Measurements from ENCODE around the gene MYEOV.

DNA sequence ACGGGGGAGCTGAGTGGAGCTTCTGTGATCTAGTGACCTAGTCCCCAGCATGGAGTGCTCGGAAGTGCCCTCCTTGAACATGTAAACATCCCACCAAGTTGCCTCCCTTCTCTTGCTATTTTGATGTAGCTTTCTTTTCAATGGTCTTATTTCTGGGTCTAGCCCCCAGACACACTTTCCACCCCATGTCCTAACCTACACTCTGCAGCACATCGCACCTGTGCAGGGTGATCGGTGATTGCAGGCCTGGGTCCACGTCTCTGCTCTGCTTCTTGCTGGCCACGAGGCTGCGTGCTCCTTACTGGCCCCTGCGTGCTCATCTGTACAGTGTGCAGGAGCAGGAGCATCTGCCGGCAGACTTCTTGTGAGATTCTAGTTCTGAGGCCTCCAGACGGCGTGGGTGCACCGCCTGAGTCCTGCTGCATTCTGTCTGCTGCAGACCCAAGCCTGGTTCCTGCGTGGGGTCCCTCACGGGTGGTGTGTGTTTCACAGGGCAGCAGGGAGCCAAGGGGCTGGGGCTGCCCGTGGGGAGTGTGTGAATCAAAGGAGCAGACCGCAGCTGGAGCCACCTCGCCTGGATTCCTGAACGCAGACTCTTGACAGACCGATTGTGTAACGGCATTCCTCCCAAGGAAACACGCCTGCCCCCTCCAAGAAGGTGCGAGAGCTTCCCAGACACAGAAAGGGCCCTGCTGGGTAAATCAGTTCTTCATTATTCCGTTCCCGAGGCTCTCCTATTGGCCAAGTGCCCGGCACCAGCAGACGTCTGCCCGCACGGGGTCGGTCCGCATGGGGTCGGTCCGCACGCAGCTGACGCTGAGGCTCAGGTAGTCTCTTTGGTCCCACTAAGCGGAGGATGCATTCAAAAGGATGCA is 44.4 kb upstream of the MYEOV start:
- TF ChIP-seq, protein P1, sequence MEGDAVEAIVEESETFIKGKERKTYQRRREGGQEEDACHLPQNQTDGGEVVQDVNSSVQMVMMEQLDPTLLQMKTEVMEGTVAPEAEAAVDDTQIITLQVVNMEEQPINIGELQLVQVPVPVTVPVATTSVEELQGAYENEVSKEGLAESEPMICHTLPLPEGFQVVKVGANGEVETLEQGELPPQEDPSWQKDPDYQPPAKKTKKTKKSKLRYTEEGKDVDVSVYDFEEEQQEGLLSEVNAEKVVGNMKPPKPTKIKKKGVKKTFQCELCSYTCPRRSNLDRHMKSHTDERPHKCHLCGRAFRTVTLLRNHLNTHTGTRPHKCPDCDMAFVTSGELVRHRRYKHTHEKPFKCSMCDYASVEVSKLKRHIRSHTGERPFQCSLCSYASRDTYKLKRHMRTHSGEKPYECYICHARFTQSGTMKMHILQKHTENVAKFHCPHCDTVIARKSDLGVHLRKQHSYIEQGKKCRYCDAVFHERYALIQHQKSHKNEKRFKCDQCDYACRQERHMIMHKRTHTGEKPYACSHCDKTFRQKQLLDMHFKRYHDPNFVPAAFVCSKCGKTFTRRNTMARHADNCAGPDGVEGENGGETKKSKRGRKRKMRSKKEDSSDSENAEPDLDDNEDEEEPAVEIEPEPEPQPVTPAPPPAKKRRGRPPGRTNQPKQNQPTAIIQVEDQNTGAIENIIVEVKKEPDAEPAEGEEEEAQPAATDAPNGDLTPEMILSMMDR (IDR thresholded peaks at IDR 0.05), result no peak
- no peak for TF ChIP-seq POLR2A (IDR thresholded peaks at IDR 0.05)

Data from lower leg skin (tissue), 3 donors.